H9 (cell line): ENCODE results near the gene BRD1. TPM values are rescaled to one million over a fixed set of nuclear protein-coding genes. Genes with fewer than 3 reads are reported as not detected.

Source experiments
- DNase-seq: peaks from one replicate; pipeline ENCODE4 v3.0.0-alpha.2; 2017
- H2AFZ ChIP-seq: one replicate; pipeline ENCODE4 v1.6.1; 2013; ENCODE audit warnings: mild to moderate bottlenecking, low read length, control low read depth, moderate library complexity
- H2AK5ac ChIP-seq: 2 replicates; pipeline ENCODE4 v1.6.1; 2013; ENCODE audit warnings: low read length, control low read depth, mixed read lengths; ENCODE audit not compliant: insufficient read length
- H2BK120ac ChIP-seq: one replicate; pipeline ENCODE4 v1.6.1; 2013; ENCODE audit warnings: low read depth, mild to moderate bottlenecking, low read length, control low read depth, inconsistent platforms; ENCODE audit not compliant: poor library complexity, severe bottlenecking
- H2BK12ac ChIP-seq: 2 replicates; pipeline ENCODE4 v1.6.1; 2013; ENCODE audit warnings: low read length, control low read depth, mixed read lengths, low read depth; ENCODE audit not compliant: insufficient read length
- H2BK15ac ChIP-seq: 2 replicates; pipeline ENCODE4 v1.6.1; 2013; ENCODE audit warnings: low read depth, low read length, control low read depth
- H2BK20ac ChIP-seq: one replicate; pipeline ENCODE4 v1.6.1; 2013; ENCODE audit warnings: low read depth, mild to moderate bottlenecking, low read length, control low read depth, inconsistent platforms; ENCODE audit not compliant: poor library complexity, severe bottlenecking
- H2BK5ac ChIP-seq: 2 replicates; pipeline ENCODE4 v1.6.1; 2013; ENCODE audit warnings: low read length, control low read depth, mixed read lengths; ENCODE audit not compliant: insufficient read length
- H3K14ac ChIP-seq: 2 replicates; pipeline ENCODE4 v1.6.1; 2013; ENCODE audit warnings: low read length, control low read depth; ENCODE audit not compliant: insufficient read depth
- H3K18ac ChIP-seq: 2 replicates; pipeline ENCODE4 v1.6.1; 2013; ENCODE audit warnings: low read depth, mild to moderate bottlenecking, mixed read lengths, low read length, control low read depth; ENCODE audit not compliant: insufficient read length
- H3K23ac ChIP-seq: 2 replicates; pipeline ENCODE4 v1.6.1; 2013; ENCODE audit warnings: low read length, control low read depth, mixed read lengths, low read depth; ENCODE audit not compliant: insufficient read length
- H3K23me2 ChIP-seq: 2 replicates; pipeline ENCODE4 v1.6.1; 2013; ENCODE audit warnings: low read depth, mild to moderate bottlenecking, mixed read lengths, low read length, control low read depth; ENCODE audit not compliant: insufficient read length, poor library complexity, severe bottlenecking
- H3K27ac ChIP-seq: 2 replicates; pipeline ENCODE4 v1.5.1; 2013; ENCODE audit warnings: low read length, control low read depth, mixed read lengths, low read depth; ENCODE audit not compliant: insufficient read length
- H3K27me3 ChIP-seq: 2 replicates; pipeline ENCODE4 v1.6.1; 2013; ENCODE audit warnings: low read length, control low read depth, inconsistent platforms; ENCODE audit not compliant: insufficient read depth
- H3K4ac ChIP-seq: 2 replicates; pipeline ENCODE4 v1.6.1; 2013; ENCODE audit warnings: low read depth, mild to moderate bottlenecking, control low read depth, inconsistent platforms, low read length, moderate library complexity
- H3K4me1 ChIP-seq: 2 replicates; pipeline ENCODE4 v1.6.1; 2013; ENCODE audit warnings: low read length, control low read depth, inconsistent platforms; ENCODE audit not compliant: insufficient read depth
- H3K4me2 ChIP-seq: 2 replicates; pipeline ENCODE4 v1.6.1; 2013; ENCODE audit warnings: low read length, control low read depth, mixed read lengths; ENCODE audit not compliant: insufficient read length, insufficient read depth
- H3K56ac ChIP-seq: 2 replicates; pipeline ENCODE4 v1.6.1; 2013; ENCODE audit warnings: low read depth, mild to moderate bottlenecking, mixed read lengths, low read length, control low read depth; ENCODE audit not compliant: insufficient read length
- H3K79me1 ChIP-seq: 2 replicates; pipeline ENCODE4 v1.6.1; 2013; ENCODE audit warnings: low read depth, mild to moderate bottlenecking, moderate library complexity, low read length, control low read depth, inconsistent platforms; ENCODE audit not compliant: insufficient read depth, poor library complexity, severe bottlenecking
- H3K79me2 ChIP-seq: 2 replicates; pipeline ENCODE4 v1.6.1; 2013; ENCODE audit warnings: low read length, control low read depth, inconsistent platforms; ENCODE audit not compliant: insufficient read depth
- H3K9ac ChIP-seq: 2 replicates; pipeline ENCODE4 v1.6.1; 2013; ENCODE audit warnings: low read length, control low read depth, mixed read lengths; ENCODE audit not compliant: insufficient read length; ENCODE audit errors: extremely low read depth
- H3K9me3 ChIP-seq: one replicate; pipeline ENCODE4 v1.6.1; 2013; ENCODE audit warnings: low read depth, low read length, inconsistent platforms; ENCODE audit not compliant: control insufficient read depth
- H3T11ph ChIP-seq: one replicate; pipeline ENCODE4 v1.6.1; 2013; ENCODE audit warnings: mild to moderate bottlenecking, low read length, control low read depth, inconsistent platforms
- H4K20me1 ChIP-seq: one replicate; pipeline ENCODE4 v1.6.1; 2013; ENCODE audit not compliant: control insufficient read depth, insufficient read length, insufficient read depth
- H4K5ac ChIP-seq: 2 replicates; pipeline ENCODE4 v1.6.1; 2013; ENCODE audit warnings: low read depth, mild to moderate bottlenecking, mixed read lengths, low read length, control low read depth; ENCODE audit not compliant: insufficient read length
- H4K8ac ChIP-seq: replicated peaks from 2 replicates; pipeline ENCODE4 v1.6.1; 2013; ENCODE audit warnings: low read length, control low read depth, mixed read lengths, low read depth; ENCODE audit not compliant: insufficient read length
- H4K91ac ChIP-seq: 2 replicates; pipeline ENCODE4 v1.6.1; 2013; ENCODE audit warnings: low read depth, mild to moderate bottlenecking, moderate library complexity, mixed read lengths, low read length, control low read depth; ENCODE audit not compliant: insufficient read length
- H3K27ac Mint-ChIP-seq, 3 experiments: 2 replicates in 2 of 3; 3 replicates in 1 of 3; pipeline ENCODE4 v1.8.0; 2020 to 2021; ENCODE audit warnings: mixed read lengths in 3 of 3, mild to moderate bottlenecking in 1 of 3, moderate library complexity in 1 of 3
- H3K27me3 Mint-ChIP-seq: 2 replicates; pipeline ENCODE4 v1.8.0; 2021; ENCODE audit warnings: low read depth, mild to moderate bottlenecking, moderate library complexity, mixed read lengths
- H3K36me3 Mint-ChIP-seq, 3 experiments: 2 replicates in 2 of 3; 3 replicates in 1 of 3; pipeline ENCODE4 v1.8.0; 2020 to 2021; ENCODE audit warnings: low read depth in 3 of 3, mixed read lengths in 3 of 3; ENCODE audit not compliant: insufficient read depth in 1 of 3
- H3K4me1 Mint-ChIP-seq, 2 experiments: 2 replicates each; pipeline ENCODE4 v1.8.0; 2020; ENCODE audit warnings: mixed read lengths in 2 of 2
- H3K4me3 Mint-ChIP-seq, 2 experiments: 2 replicates in 1 of 2; 3 replicates in 1 of 2; pipeline ENCODE4 v1.8.0; 2020 to 2021; ENCODE audit warnings: mild to moderate bottlenecking in 2 of 2, mixed read lengths in 2 of 2, moderate library complexity in 1 of 2
- H3K9me3 Mint-ChIP-seq, 2 experiments: 2 replicates in 1 of 2; 3 replicates in 1 of 2; pipeline ENCODE4 v1.8.0; 2020; ENCODE audit warnings: mild to moderate bottlenecking in 2 of 2, mixed read lengths in 2 of 2, moderate library complexity in 1 of 2
- WGBS: extraction: QIAGEN DNeasy Blood & Tissue Kit; methylation state at CpG from one replicate; pipeline ENCODE4 v1.1.7; 2013; ENCODE audit warnings: missing lambda C conversion rate, low lambda C conversion rate, mixed read lengths; ENCODE audit not compliant: insufficient read length; ENCODE audit errors: extremely low coverage; 5-methylcytosine and 5-hydroxymethylcytosine counted together
- total RNA-seq: library from RNA; stranded (reverse); gene quantifications from 2 replicates; pipeline ENCODE4 v1.2.1, GENCODE V29; 2021
- TF ChIP-seq, protein P1 (sequence below): fragments of 200-600 bp; sonication (generic); conservative IDR thresholded peaks from 3 replicates; pipeline ENCODE4 v1.8.0; 2021; ENCODE audit warnings: antibody characterized with exemption, mild to moderate bottlenecking

The BRD1 gene
- total RNA-seq, 1 experiment from 2014 or later, result 51.3 TPM

DNA sequence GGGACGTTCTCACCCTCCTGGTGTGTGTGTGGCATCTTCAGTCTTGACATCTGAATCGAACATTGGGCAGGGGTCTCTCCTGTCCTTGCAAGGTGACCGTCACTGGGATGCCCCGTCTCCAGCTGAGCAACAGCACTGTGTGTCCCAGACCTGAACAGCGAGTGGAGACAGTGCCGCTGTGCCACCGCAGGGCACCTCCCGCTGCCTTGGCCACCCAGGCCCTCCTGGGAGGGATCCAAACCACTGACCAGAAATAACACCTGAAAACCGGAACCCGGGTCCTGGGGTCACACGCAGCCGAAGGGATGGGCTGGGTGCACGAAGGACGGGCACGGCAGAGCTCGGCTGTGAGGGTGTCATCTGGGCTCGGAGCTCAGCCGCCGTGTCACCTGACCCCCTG, 102.2 kb downstream of the BRD1 start:
- no peak for DNase-seq
- no peaks in the 10 kb centered on the region for H3K4me1 ChIP-seq
- no peak overlapping the region for H2BK12ac ChIP-seq
- H2BK15ac ChIP-seq, result no peak overlapping the region
- no peak overlapping the region for H2BK20ac ChIP-seq
- no peak overlapping the region for H3K9ac ChIP-seq
- H3K9me3 ChIP-seq, result no peaks in the 10 kb centered on the region
- H3K27ac Mint-ChIP-seq, result no peak overlapping the region
- H3K9me3 Mint-ChIP-seq, result no peaks in the 10 kb centered on the region; a peak in 1 of 5 replicates
- no peak overlapping the region for H3K14ac ChIP-seq
- no peak overlapping the region for H4K91ac ChIP-seq
- H3K4me1 Mint-ChIP-seq, result peaks cover 4% of the 10 kb centered on the region in 2 experiments; a peak in 3 of 4 replicates
- no peak overlapping the region for H2AK5ac ChIP-seq
- H3K56ac ChIP-seq, result no peak overlapping the region
- no peaks in the 10 kb centered on the region for H3K23me2 ChIP-seq
- H3K36me3 Mint-ChIP-seq, result no peaks in the 10 kb centered on the region; a peak in 1 of 7 replicates
- TF ChIP-seq, protein P1, sequence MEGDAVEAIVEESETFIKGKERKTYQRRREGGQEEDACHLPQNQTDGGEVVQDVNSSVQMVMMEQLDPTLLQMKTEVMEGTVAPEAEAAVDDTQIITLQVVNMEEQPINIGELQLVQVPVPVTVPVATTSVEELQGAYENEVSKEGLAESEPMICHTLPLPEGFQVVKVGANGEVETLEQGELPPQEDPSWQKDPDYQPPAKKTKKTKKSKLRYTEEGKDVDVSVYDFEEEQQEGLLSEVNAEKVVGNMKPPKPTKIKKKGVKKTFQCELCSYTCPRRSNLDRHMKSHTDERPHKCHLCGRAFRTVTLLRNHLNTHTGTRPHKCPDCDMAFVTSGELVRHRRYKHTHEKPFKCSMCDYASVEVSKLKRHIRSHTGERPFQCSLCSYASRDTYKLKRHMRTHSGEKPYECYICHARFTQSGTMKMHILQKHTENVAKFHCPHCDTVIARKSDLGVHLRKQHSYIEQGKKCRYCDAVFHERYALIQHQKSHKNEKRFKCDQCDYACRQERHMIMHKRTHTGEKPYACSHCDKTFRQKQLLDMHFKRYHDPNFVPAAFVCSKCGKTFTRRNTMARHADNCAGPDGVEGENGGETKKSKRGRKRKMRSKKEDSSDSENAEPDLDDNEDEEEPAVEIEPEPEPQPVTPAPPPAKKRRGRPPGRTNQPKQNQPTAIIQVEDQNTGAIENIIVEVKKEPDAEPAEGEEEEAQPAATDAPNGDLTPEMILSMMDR, result no peak
- no peak overlapping the region for H3K18ac ChIP-seq
- no peak overlapping the region for H3K4me2 ChIP-seq
- H4K20me1 ChIP-seq, result no peaks in the 10 kb centered on the region
- no peak overlapping the region for H3K23ac ChIP-seq
- no peak overlapping the region for H4K5ac ChIP-seq
- H3K4me3 Mint-ChIP-seq, result no peak overlapping the region
- H3K27me3 ChIP-seq, result no peaks in the 10 kb centered on the region; the same call in 1 of the 2 replicates
- no peak overlapping the region for H3K4ac ChIP-seq
- H2AFZ ChIP-seq, result no peak overlapping the region
- H2BK120ac ChIP-seq, result no peak overlapping the region
- no peaks in the 10 kb centered on the region for H3K79me1 ChIP-seq
- H2BK5ac ChIP-seq, result no peak overlapping the region
- H3K79me2 ChIP-seq, result no peaks in the 10 kb centered on the region
- WGBS, result no CpG with 5 or more reads among the region's 19 CpGs
- H3T11ph ChIP-seq, result no peak overlapping the region
- H3K27me3 Mint-ChIP-seq, result peaks cover 74% of the 10 kb centered on the region
- no peak overlapping the region for H3K27ac ChIP-seq
- H4K8ac ChIP-seq, result no peak overlapping the region
